ENCODE results near the gene LHPP.

The LHPP gene

DNA sequence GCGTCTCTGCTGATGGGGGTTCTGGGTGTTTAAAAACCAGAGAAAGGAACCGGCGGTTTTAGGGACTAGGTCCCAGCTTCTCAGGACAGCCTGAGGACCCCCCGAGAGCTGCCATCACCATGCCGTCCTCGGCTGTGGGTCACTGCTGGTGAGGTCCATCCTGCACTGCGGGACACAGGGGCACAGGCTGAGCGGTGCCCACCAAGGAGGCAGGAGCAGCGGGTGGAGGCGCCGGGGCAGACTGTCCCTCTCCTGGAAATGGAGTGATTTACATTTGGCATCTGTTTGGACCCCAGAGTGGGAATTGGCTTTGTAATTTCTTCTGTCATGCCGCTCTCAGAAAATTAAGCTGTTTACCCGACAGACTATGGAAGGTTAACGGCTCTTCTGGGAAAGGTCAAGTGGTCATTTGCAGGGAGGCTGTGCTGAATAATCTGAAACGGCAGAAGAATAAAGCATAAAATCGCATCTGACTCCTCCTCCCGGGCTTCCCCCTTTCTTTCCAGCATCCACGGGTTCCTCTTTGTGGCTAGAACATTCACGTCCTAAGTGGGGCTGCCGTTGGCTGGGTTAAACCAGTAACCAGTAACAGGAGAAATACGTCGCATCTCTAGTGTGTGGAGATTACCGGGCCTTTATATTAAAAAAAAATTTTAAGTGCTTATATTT, 31.7 kb downstream of the LHPP start:
- TF ChIP-seq ZNF274 (IDR thresholded peaks at IDR 0.05; ENCODE audit: low read depth, low read length), result no peak

DNA sequence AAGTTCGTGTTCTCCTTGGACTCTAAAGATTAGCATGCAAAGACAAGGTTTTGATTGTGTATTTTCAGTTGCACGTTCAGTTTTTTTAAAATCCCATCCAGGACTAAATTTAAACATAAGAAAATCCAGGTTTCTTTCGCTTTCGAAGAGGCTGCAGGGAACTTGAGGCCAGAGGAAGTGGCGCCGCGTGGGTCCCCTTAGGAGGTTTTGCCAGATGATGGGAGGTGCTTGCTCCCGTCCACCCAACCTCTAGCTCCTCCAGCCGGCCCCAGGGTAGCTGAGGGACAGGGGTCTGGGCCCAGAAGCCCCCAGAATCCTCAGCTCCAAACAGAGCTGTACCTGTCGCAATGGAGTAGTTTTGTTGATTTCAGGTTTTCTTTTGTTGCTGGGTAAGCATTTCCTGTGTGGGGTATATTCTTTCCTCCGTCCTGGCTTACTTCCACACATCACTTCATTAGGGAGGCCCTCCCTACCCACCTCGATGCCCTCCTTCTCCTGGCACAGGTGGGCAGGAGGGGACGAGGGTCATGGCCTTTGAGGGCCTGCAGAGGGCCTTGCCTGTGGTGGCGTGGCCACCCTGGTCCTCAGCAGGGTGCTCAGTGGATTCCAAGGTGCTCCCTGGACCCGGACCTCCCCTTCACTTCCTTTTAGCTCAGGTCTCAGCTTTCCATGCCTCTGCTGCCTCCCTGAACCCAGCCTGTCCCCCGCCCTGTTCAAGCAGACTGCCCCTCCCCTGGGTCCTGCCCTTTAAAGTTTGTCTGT, 32.6 kb downstream of the LHPP start:
- TF ChIP-seq ZNF274 (IDR thresholded peaks at IDR 0.05; ENCODE audit: low read depth, low read length), result no peak
- no peak overlapping the region for H3K4me3 ChIP-seq (ENCODE audit: low read length)

More for the DNA sequence above, 31.7 kb downstream of the LHPP start:
- no peak overlapping the region for H3K4me3 ChIP-seq (ENCODE audit: low read length)

DNA sequence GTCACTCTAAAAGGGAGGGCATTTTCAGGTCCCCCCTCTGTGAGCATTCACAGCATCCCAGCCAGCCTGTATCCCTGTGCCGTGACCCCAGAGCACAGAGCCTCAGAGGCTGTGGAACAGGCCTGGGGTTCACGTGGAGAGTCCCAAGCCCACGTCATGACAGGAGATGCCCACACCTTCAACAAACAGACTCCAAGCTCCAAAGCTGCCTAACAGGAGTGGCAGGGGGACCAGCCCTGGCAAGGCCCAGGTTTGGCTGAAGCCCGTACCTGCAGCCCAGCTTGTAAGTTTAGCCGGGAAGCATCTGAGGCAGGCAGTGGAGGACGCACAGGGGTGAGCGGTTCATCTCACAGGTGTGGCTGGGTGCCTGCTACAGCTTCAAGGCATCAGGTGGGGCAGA, 33.5 kb downstream of the LHPP start:
- TF ChIP-seq ZNF274 (IDR thresholded peaks at IDR 0.05; ENCODE audit: low read depth, low read length), result no peak
- H3K4me3 ChIP-seq (ENCODE audit: low read length), result no peak overlapping the region

DNA sequence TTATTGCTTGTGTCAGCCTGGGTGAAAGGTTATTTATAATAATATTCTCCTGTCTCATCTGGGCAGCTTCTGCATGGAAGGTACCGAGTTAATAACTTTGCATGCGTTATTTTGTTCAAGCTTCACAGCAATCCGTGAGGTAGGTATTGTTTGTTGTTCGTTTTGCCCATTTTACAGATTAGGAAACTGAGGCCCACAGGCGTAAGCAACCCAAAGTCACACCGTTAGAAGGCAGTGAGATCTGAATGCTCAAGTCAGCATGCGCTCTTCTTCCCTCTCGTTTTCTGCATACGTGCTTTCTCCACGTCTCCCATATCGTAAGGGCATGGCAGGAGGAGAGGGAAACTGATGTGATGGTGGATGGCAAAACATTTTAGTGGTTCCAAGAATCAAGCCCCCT, 34.1 kb downstream of the LHPP start:
- no peak overlapping the region for H3K4me3 ChIP-seq (ENCODE audit: low read length)
- no peak for TF ChIP-seq ZNF274 (IDR thresholded peaks at IDR 0.05; ENCODE audit: low read depth, low read length)

DNA sequence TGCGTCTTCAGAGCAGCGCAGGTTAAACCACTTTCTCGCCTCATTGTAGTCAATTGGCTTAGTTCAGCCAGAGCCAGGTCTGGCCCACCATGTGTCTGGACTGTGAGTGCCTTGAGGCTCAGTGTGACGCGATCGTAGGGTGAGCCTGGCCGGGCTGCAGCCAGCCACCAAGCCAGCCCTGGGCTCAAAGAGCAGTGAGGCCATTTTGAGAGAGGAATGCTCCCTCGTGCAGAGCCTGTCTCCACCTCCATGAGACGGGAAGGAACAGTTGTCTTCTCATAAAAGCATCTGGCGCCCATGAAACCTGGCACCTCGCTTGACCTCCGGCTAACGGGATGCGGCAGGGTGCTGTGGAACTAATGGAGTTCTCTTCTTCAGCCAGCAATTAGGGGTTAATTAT, 34.5 kb downstream of the LHPP start:
- no peak overlapping the region for H3K4me3 ChIP-seq (ENCODE audit: low read length)
- TF ChIP-seq ZNF274 (IDR thresholded peaks at IDR 0.05; ENCODE audit: low read depth, low read length), result no peak

DNA sequence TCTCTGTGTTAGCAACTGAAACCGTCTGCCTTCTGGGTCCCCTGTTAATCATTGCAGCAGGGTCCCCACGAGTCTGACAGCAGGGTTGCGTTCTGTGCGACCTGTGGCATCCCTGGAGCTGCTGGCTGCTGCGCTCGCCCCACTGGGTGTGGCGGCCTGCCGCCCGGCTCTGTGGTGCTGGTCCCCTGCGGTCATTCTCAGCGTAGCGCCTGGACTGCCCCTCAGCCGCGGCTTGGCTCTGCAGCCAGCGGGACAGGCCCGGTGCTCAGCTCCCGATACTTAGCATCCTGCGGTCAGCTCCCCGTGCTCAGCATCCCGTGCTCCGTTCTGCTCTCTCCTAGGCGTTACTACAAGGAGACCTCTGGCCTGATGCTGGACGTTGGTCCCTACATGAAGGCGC, 35.0 kb downstream of the LHPP start:
- no peak for TF ChIP-seq ZNF274 (IDR thresholded peaks at IDR 0.05; ENCODE audit: low read depth, low read length)
- H3K4me3 ChIP-seq (ENCODE audit: low read length), result no peak overlapping the region

DNA sequence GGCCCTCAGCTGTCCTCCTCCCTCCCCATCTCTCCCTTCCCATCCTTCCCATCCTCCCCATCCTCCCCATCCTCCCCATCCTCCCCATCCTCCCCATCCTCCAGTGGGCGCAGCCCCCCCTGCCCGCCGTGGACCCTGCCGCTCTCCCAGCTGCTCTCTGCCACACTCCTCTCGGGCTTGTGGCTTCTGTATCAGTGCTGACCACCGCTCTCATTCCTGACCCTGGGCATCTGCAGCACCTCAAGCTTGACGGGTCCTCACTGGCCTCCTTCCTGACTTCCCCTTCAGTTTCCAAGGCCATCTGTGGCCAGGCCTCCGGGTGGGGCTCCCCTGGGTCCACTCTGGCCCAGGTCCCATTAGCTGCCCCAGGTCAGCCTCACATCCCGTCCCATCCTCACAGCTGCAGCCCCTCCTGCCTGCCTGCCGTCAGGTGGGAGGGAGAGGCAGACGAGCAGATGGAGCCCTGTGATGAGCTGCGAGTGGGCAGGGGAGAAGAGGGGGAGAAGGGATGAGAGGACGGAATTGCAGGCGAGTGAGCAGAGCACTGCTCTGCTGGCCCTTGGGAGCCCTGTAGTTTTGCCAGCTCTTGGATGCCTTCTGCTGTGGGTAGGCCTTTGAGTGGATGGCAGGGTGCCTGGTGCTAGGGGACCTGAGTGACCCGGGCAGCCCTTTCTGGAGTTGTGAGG, 35.7 kb downstream of the LHPP start:
- no peak for TF ChIP-seq ZNF274 (IDR thresholded peaks at IDR 0.05; ENCODE audit: low read depth, low read length)

DNA sequence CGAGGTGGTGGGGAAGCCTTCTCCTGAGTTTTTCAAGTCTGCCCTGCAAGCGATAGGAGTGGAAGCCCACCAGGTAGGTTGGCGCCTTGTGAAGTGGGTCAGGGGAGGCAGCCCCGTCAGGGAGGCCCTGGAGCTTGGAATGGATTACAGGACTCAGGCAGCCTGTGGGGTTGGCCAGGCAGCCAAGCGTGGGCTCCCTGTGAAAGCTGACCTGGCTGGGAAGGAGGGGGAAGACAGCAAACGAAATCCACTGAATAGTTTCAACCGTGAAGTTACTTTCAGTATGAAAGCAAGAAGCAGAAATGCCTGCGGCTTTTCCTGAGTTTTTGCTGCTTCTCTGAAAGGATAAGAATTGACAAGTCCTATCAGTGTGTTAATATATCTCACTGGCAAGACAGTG, 36.4 kb downstream of the LHPP start:
- TF ChIP-seq ZNF274 (IDR thresholded peaks at IDR 0.05; ENCODE audit: low read depth, low read length), result no peak
- no peak overlapping the region for H3K4me3 ChIP-seq (ENCODE audit: low read length)

More for the DNA sequence above, 35.7 kb downstream of the LHPP start:
- H3K4me3 ChIP-seq (ENCODE audit: low read length), result no peak overlapping the region

DNA sequence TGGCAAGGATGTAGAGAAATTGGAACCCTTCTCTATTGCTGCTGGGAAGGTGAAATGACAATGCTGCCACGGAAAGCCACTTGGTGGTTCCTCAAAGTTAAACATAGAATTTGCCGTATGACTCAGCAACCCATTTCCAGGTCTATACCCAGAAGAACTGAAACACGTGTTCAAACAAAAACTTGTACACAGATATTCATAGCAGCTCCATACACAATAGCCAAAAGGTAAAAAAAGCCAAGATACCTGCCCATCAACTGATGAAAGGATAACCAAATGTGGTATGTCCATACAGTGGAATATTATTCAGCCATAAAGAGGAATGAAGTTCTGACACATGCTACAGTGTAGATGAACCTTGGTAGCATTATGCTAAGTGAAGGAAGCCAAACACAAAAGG, 39.1 kb downstream of the LHPP start:
- H3K4me3 ChIP-seq (ENCODE audit: low read length), result no peak overlapping the region
- no peak for TF ChIP-seq ZNF274 (IDR thresholded peaks at IDR 0.05; ENCODE audit: low read depth, low read length)

DNA sequence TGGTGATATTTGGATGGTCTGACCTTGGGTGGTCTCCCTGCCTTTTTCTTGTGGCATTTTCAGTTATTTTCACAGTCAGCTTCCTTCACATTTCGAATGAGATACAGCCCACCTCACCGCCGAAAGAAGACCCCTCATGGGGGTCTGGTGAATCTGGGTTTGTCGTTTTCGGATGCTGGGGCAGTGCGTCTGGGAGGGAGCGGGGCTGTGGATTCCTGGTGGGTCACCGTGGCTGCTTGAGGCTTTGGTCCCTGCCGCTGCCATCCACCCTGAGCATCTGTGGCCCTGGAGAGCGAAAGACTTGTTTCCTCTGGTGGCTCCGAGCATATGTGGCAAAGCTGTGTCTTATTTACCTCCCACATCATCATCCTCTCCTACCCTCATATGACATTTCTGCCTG, 43.1 kb downstream of the LHPP start:
- H3K4me3 ChIP-seq (ENCODE audit: low read length), result no peak overlapping the region
- no peak for TF ChIP-seq ZNF274 (IDR thresholded peaks at IDR 0.05; ENCODE audit: low read depth, low read length)

DNA sequence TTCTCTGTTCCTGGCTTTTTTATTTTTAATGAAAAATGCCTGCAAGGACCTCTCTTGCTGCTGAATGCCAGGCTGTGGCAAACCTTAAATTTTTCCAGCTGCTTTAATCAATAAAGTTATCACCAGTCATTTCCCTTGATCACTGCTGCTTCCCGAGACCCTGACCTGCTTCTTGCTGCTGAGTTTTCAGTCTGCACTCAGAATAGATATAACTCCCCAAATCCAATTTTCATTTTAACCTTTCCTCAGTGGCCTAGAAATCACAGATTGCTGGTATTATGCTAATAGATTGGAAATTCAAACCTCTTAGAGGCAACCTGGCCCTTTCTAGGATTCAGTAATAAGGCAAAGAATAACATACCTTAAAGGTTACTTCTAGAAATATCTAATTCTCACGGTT, 43.7 kb downstream of the LHPP start:
- TF ChIP-seq ZNF274 (IDR thresholded peaks at IDR 0.05; ENCODE audit: low read depth, low read length), result no peak

DNA sequence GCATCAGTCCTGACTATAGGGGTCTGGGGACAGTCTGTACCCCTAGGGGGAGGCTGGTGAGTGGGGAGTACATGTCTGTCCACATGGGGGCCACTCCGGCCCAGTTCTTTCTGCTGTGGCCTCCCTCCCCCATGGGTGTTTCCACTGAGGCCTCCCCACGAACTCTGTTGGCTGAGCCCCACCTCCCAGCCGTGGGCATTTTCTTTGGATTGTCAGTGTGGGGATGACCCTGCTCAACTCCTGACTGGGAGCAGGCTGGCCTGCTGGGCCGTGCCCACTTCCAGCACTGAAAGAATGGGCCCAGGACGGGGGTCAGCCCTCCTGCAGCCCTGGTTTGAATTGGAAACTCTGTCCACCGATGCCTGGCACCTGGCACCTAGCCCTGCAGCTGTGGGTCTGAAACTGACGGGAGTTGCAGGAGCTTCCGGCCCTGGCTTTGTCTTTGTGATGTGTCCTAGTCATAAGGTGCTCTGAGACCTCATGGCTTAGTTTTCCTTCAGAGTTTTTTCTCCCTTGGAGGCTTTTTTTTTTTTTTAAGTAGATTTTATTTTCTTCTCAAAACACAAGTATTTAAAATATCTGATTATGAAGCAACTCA, 46.5 kb downstream of the LHPP start:
- H3K4me3 ChIP-seq (ENCODE audit: low read length), result no peak overlapping the region
- TF ChIP-seq ZNF274 (IDR thresholded peaks at IDR 0.05; ENCODE audit: low read depth, low read length), result no peak

More for the DNA sequence above, 43.7 kb downstream of the LHPP start:
- H3K4me3 ChIP-seq (ENCODE audit: low read length), result no peak overlapping the region

DNA sequence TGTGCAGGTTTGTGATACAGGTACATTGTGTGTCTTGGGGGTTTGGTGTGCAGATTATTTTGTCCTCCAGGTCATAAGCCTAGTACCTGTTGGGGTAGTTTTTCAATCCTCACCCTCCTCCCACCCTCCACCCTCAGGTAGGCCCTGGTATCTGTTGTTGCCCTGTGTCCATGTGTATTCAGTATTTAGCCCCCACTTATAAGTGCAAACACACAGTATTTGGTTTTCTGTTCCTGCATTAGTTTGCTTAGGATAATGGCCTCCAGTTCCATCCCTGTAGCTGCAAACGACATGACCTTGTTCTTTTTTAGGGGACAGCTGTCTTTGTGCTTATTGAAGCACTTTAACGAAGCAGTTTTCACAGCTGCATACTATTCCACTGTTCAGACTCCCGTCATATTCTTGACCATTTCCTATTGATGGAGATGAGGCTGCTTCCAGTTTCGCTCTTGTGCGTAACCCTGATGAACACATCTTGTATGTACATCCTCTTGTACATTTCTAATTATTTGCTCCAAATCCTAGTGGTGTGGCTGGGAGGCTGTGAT, 47.4 kb downstream of the LHPP start:
- TF ChIP-seq ZNF274 (IDR thresholded peaks at IDR 0.05; ENCODE audit: low read depth, low read length), result no peak
- H3K4me3 ChIP-seq (ENCODE audit: low read length), result no peak overlapping the region
